Stimulated activated CD4-positive, alpha-beta T cell treated with anti-CD3 and anti-CD28 coated beads, Interleukin-4, amount 100 ng/mL, for 1 hour (primary cell): ENCODE data around the gene MIF4GD.
A peak's percentile ranks its signal among the peaks of the same experiment; 100 is the strongest.
"Not testable (repeated sequence)": the region's sequence is repeated elsewhere in the genome, so short reads cannot be mapped to it uniquely, and the experiment has no call there.

Experiments used
- DNase-seq: peaks from one replicate; pipeline ENCODE4 v3.0.0-alpha.2; 2020

The MIF4GD gene

GRCh38 chr17:75288359-75288758 is 17.3 kb upstream of the MIF4GD start:
- no peak for DNase-seq

DNA sequence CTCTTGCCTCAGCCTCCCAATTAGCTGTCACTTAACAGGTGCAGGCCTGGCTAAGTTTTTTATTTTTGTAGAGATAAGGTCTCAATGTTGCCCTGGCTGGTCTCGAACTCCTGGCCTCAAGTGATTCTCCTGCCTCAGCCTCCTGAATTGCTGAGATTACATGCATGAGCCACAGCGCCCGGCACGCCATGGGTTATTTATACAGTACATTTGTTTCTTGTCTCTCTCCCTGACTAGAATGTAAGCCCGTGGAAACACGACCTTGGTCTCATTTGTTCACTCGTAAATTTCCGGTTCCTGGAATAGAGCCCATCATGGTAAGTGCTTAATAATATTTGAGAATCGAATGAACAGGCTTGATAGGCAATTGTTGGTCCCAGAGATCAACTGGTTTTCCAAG is 16.2 kb upstream of the MIF4GD start:
- no peak for DNase-seq

- DNase-seq, result no peak
Observed at GRCh38 chr17:75285123-75285522, 14.1 kb upstream of the MIF4GD start.

DNA sequence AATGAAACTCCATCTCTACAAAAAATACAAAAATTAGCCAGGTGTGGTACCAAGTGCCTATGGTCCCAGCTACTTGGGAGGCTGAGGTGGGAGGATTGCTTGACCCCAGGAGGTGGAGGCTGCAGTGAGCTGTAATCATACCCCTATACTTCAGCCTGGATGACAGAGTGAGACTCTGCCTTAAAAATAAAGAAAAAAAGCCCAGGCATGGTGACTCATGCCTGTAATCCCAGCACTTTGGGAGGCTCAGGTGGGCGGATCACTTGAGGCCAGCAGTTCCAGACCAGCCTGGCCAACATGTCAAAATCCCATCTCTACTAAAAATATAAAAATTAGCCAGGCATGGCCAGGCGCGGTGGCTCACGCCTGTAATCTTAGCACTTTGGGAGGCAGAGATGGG is 9.2 kb upstream of the MIF4GD start:
- DNase-seq, result not testable (repeated sequence)

- no peak for DNase-seq
Observed at GRCh38 chr17:75277664-75278071, 6.6 kb upstream of the MIF4GD start.

DNA sequence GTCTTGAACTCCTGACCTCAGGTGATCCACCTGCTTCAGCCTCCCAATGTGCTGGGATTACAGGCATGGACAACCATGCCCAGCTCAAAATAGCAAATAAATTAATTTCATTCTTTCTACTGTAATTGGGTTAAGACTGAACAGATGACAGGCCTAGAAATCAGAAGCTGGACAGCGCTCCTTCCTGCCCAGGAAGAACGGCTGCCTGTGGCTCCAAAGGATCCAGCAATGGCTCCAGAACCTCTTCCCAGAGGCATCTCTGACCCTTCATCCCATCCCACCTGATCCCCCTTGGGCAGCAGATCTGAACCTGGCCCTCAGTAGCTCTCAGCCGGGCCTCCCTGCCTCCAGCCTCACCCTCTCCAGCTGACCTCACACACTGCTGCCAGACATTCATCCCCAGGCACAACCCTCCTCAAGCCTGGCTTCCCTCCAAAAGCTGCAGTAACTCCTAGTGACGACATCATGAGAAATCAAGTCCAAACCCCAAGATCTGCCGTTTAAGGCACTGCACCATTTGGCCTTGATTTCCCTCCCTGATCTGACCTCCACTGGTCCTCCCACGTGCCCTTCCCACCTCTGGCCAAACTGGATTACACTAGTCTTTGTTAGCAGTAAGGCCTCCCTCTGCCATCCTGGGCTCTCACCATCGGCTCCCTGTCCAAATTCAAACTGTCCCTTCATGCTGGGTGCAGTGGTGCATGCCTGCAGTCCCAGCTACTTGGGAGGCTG is 3.1 kb upstream of the MIF4GD start:
- DNase-seq, result no peak

DNA sequence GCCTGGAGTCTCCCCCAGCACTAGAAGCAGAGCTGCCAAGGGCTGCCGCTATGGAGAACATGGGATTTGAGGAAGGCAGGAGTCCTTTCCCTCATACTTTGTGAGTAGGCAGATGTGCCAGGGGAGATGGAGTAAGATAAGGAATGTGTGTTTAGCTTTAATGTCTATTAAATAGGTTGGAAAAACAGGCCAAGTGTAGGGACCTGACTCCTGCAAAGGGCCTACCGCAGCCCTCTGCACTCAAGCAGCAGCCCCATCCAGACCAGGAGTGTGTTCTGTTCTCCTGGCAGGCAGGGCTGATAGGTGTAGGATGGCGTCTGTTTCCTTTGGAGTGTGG is 1.8 kb upstream of the MIF4GD start:
- no peak for DNase-seq

GRCh38 chr17:75271955-75272847 is 1.2 kb upstream of the MIF4GD start:
- no peak for DNase-seq

DNA sequence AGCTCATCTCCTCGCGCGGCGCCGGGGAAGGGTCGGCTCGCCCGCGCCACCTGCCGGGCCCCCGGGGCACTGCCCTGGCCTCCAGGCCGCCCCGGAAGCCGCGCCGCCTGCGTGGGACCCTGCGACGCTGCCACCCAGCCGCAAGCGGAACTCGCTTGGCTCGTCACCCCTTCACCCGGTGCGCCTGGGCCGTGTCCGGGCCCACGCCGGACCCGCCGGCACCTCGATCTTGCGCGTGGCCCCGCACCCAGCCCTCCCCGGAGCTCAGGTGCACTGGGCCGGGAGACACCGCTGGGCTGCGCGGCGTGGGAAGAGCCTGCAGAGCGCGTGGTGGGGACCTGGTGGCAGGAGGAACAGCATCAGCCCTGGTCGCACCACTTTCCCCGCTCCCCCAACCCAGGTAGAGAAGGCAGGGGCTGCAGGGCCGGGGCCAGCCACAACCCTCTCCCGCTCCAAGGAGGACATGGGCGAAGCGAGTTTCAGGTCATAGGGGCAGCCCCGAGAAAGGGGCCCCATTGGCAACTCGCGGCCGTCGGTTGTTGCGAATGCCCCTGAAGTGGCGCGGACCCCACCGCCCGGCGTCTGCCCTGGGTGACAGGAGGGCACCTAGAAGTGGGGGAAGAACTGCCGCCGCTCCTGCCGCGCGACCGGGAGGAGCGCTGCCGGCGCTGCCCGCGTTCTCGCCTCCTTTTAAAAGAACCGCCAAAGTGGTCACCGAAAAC is 363 bp upstream of the MIF4GD start:
- peak; percentile 88 for DNase-seq

DNA sequence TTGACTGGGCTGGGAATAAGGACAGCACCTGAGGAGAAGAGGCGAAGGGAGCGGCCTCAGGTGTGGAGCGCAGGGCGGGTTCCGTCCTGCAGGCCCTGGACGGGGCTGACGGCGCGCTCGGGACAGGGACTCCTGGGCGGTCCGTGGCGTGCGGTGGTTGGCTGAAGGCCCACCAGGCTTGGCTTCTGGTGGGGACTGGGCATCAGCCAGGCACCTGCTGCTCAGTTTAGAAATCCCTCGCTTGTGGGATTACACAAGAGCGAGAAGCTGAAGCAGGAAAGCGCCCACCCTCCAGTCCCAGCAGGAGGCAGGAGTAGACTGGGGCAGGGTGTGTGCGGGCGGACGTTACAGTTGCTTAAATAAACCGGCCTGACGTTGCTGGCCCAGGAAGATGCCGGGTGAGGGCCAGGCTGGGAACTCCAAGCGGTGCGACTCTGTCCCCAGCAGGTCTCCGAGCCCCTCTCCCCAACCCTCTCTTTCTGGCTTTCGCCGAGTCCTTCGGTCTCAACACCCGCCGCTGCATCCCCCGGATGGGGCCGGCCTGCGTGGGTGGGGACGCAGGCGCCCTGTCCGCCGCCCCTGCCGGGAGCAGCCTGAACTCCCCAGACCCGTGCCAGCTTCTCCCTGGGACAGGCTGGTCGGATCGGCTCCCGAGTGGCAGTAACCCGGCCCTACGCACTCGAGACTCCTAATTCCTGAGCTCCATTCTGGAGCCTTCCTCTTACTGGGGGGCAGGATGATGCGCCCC is 639 bp downstream of the MIF4GD start:
- peak; percentile 53 for DNase-seq

DNA sequence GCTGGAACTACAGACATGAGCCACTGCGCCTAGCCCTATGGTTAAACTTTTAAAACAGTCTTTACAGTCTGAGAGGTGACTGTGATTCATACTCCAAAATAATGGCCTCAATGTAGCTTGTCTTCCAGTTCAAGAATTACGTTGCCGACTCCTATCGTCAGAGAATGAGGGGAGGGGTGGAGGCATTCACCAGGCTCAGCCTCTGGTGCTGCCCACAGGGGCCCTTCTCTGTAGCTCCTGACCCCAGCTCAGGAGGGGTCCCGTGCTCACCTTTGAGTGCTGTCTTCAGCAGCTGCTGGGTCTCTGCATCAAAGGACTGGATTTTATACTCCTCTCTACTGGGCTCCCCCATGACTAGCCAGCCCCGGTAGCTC is 1.2 kb downstream of the MIF4GD start:
- no peak for DNase-seq

DNA sequence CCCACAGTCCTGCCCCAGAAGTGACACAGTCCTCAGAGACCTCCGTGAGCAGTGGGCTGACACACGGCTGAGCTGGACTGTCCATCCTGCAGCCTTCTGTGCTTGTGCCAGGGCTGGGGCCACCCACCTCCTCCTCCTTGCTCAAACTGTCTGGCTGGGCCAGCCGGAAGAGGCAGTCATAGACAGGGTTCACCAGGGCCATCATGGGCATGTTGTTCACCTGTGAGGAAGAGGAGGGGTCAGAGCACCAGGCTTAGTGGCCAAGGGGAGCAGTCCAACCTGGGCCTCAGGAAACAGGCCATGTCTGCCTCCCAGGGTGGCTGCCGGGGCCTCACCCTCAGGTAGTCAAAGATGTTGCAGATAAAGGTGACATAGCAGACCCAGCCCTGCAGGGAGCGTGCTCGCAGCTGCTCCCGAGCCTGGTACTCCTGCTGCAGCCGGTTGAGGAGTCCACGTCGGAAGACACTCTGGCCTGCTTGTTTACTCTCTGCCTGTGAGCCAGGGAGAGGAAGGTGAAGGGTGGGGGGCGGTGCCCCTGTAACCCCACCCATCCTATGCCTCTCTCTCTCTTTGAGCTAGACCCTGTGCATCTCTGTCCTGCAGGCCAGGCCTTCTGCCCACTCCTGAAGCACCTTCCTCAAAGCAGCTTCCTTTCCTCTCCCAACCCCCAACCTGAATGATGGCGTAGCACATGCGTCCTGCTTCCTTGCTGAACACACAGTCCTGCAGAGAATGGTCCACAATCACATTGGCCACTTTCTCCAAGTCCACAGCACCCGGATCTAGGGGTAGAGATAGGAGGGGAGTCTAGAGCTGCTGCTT is 3.4 kb downstream of the MIF4GD start:
- DNase-seq, result no peak

GRCh38 chr17:75267153-75267410 is 3.9 kb downstream of the MIF4GD start:
- DNase-seq, result no peak

- DNase-seq, result no peak
Observed at GRCh38 chr17:75266316-75267152, 4.5 kb downstream of the MIF4GD start.

DNA sequence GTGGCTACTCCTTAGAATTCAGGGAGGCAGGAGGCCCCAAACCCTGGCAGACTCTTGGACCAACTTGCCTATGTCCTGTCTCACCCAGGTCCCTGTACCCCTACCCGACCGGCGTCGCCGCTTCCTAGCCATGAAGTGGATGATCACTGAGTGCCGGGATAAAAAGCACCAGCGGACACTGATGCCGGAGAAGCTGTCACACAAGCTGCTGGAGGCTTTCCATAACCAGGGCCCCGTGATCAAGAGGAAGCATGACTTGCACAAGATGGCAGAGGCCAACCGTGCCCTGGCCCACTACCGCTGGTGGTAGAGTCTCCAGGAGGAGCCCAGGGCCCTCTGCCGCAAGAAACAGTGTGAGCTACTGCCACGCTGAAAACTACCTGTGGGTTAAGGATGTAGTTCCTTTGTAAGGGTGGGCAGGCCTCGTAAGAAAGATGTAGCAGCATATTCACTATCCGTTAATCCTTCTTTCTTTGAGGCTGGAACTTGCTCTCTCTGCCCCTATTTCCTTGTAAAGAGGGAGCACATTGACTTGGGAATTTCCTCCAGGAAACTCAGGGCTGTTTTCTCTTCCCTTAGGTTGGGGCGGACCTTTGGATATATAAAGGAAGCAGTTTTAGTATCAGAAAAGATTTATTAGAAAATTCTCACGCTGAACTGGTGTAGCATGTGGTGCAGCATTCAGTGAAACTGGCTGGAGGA is 5.3 kb downstream of the MIF4GD start:
- no peak for DNase-seq

- DNase-seq, result no peak
Observed at GRCh38 chr17:75263055-75263454, 8.0 kb downstream of the MIF4GD start.

DNA sequence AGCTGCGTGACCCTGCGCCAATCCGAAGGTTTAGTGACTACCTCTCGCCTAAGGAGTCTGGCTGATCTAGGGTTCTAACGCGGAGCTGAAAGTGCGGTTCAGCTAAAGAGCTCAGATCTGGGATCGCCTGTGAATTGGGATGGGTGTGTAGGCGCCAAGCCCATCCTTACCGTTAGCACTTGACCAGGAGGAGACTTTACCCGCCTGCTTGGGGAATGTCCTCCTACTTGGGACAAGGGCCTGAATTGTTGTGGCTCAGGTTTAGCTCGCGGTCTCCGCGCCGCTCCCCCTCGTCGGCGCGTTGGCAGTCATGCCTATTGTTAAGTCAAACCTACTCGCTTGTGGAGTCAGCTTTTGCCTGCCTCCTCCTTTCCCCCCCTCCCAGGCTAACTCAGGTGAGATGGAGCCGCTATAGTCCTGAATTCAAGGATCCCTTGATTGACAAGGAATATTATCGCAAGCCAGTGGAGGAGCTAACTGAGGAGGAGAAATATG is 8.9 kb downstream of the MIF4GD start:
- no peak for DNase-seq

GRCh38 chr17:75261336-75262111 is 9.5 kb downstream of the MIF4GD start, which contains the start of the genes GGA3 and MRPS7:
GGA3 (minus strand) TSS chr17:75261606; CDS start chr17:75261587, 19 bp downstream.
MRPS7 (plus strand) TSS chr17:75261879; CDS start chr17:75261901, 22 bp downstream.
- peak; percentile 96 for DNase-seq

GRCh38 chr17:75260641-75261335 is 10.2 kb downstream of the MIF4GD start:
- peak; percentile 55 for DNase-seq
